C4-2B (cell line): ENCODE data around the gene GRID1.

Experiments
- CTCF ChIP-seq: fragments of 450-650 bp; conservative IDR thresholded peaks from 2 replicates; pipeline ENCODE4 v1.5.1; 2017; ENCODE audit warnings: mild to moderate bottlenecking
- ZFX ChIP-seq: fragments of 450-650 bp; IDR thresholded peaks from 2 replicates; pipeline ENCODE4 v1.6.1; 2017

DNA sequence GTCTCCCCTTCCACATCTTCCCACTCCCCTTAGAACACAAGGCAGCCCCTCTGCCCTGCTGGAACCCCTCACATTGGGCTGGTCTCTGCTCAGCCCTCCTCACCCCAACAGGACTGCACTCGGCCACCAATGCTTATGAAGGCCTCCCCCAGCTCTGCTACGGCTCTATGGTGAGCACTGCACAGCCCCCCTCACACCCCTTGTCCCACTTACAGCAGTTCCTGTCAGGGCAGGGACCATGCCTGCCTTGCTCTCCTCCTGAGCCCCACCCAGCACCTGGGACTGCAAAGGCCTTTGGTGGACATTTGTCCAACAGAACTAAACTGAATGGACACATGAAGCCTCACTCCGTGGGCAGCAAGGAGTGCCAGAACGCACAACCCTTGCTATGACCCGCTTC is 171.9 kb downstream of the GRID1 start:
- no peak for TF ChIP-seq CTCF
- TF ChIP-seq ZFX, result no peak
